ENCODE results near the gene HLA-DPB1. TPM values are rescaled to one million over a fixed set of nuclear protein-coding genes. Genes with fewer than 3 reads are reported as not detected.
"Not testable (repeated sequence)": the region's sequence is repeated elsewhere in the genome, so short reads cannot be mapped to it uniquely, and the experiment has no call there.

HLA-DPB1 gene
- total and polyA plus RNA-seq, 2 donors (not counting 1 experiment from before 2014, with no cell fraction given), result 1.3 to 11.5 TPM

DNA sequence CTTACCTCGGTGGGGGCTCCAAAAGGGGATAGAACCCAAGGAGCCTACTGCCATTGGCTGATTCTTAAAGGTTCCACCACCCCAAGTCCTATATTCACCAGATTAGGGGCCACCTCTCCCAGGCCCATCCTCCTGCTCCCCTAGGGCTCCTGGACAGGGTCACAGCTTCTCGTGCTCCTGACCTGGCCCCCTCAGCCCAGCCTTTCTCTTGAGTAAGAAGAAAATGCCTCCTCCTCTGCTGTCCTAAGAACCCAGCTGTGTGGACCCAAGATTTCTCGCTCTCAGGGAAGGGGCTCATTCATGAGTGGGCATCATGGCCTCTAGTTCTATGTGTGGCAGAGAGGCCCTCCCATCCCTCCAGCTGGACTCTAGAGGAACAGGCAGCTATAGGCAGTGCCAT lies 16.6 kb downstream of the HLA-DPB1 start:
- H3K9ac ChIP-seq (ENCODE audit: insufficient read depth, low read length), result no peak overlapping the region
- peaks cover 11% of the 10 kb centered on the region for H3K27me3 ChIP-seq (ENCODE audit: control insufficient read depth, insufficient read depth, low read length)
- no peak overlapping the region for H3K4me2 ChIP-seq (ENCODE audit: extremely low read depth, insufficient read depth, low read length)
- DNase-seq (ENCODE audit: low read depth in 2 of 2), result no peak
- H3K4me1 ChIP-seq (ENCODE audit: control insufficient read depth, extremely low read depth, insufficient read depth, low read length), result no peaks in the 10 kb centered on the region
- no peaks in the 10 kb centered on the region for H3K9me3 ChIP-seq (ENCODE audit: control insufficient read depth, insufficient read depth, low read depth, low read length)
- no peaks in the 10 kb centered on the region for H3K79me2 ChIP-seq (ENCODE audit: control insufficient read depth, insufficient read depth, low read length)
- H3K27ac ChIP-seq (ENCODE audit: insufficient read depth, low read length), result no peak overlapping the region
- H4K20me1 ChIP-seq (ENCODE audit: control insufficient read depth, extremely low read depth, insufficient read depth, low read length), result no peaks in the 10 kb centered on the region
- H3K4me3 ChIP-seq (replicated peaks in 1 of 4; ENCODE audit: control extremely low read depth in 1 of 4, insufficient read depth in 1 of 4, low read depth in 3 of 4, low read length in 4 of 4), result no peak overlapping the region
- no peak for TF ChIP-seq EZH2 (IDR thresholded peaks at IDR 0.05; ENCODE audit: low read length, missing control alignments)
- TF ChIP-seq CTCF (conservative IDR thresholded peaks at IDR 0.05 in 1 of 2, IDR thresholded peaks at IDR 0.05 in 1 of 2; ENCODE audit: low read depth in 1 of 2, low read length in 2 of 2), result no peak
- H3K36me3 ChIP-seq (ENCODE audit: control insufficient read depth, insufficient read depth, low read length), result no peaks in the 10 kb centered on the region
- H2AFZ ChIP-seq (ENCODE audit: low read length), result no peak overlapping the region

DNA sequence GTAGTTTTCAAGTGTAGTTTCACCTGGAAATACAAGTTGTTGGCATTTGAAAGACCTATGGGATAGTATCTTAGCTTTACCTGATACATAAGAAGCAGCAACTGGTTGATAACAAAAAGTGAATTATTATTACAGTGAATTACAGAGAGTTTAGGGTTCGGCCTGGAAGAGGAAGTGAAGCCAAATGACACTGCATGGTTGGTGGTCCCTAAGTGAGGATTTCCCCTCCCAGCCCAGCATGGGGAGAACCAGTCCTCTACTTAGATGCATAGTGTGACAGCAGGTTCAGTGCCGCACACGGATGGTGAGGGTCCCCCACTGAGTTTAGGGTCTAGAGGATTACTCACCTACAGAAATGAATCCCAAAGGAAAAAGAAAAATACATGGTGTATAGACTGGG lies 18.1 kb downstream of the HLA-DPB1 start:
- H4K20me1 ChIP-seq (ENCODE audit: control insufficient read depth, extremely low read depth, insufficient read depth, low read length), result no peaks in the 10 kb centered on the region
- no peak overlapping the region for H3K4me3 ChIP-seq (replicated peaks in 1 of 4; ENCODE audit: control extremely low read depth in 1 of 4, insufficient read depth in 1 of 4, low read depth in 3 of 4, low read length in 4 of 4)
- H3K4me1 ChIP-seq (ENCODE audit: control insufficient read depth, extremely low read depth, insufficient read depth, low read length), result no peaks in the 10 kb centered on the region
- H3K9me3 ChIP-seq (ENCODE audit: control insufficient read depth, insufficient read depth, low read depth, low read length), result no peaks in the 10 kb centered on the region
- no peak overlapping the region for H3K27ac ChIP-seq (ENCODE audit: insufficient read depth, low read length)
- TF ChIP-seq EZH2 (IDR thresholded peaks at IDR 0.05; ENCODE audit: low read length, missing control alignments) (no peak), CTCF (conservative IDR thresholded peaks at IDR 0.05 in 1 of 2, IDR thresholded peaks at IDR 0.05 in 1 of 2; ENCODE audit: low read depth in 1 of 2, low read length in 2 of 2) (no peak)
- no peak for DNase-seq (ENCODE audit: low read depth in 2 of 2)
- H3K4me2 ChIP-seq (ENCODE audit: extremely low read depth, insufficient read depth, low read length), result no peak overlapping the region
- no peaks in the 10 kb centered on the region for H3K36me3 ChIP-seq (ENCODE audit: control insufficient read depth, insufficient read depth, low read length)
- no peak overlapping the region for H3K9ac ChIP-seq (ENCODE audit: insufficient read depth, low read length)
- H3K79me2 ChIP-seq (ENCODE audit: control insufficient read depth, insufficient read depth, low read length), result no peaks in the 10 kb centered on the region
- peaks cover 11% of the 10 kb centered on the region for H3K27me3 ChIP-seq (ENCODE audit: control insufficient read depth, insufficient read depth, low read length)
- no peak overlapping the region for H2AFZ ChIP-seq (ENCODE audit: low read length)

GRCh38 chr6:33095681-33096080 lies 19.9 kb downstream of the HLA-DPB1 start:
- Histone ChIP-seq H3K4me3 (replicated peaks in 1 of 4; ENCODE audit: control extremely low read depth in 1 of 4, insufficient read depth in 1 of 4, low read depth in 3 of 4, low read length in 4 of 4) (no peak overlapping the region), H3K4me1 (ENCODE audit: control insufficient read depth, extremely low read depth, insufficient read depth, low read length) (no peaks in the 10 kb centered on the region), H3K27ac (ENCODE audit: insufficient read depth, low read length) (no peak overlapping the region), H4K20me1 (ENCODE audit: control insufficient read depth, extremely low read depth, insufficient read depth, low read length) (no peaks in the 10 kb centered on the region), H2AFZ (ENCODE audit: low read length) (no peak overlapping the region), H3K9me3 (ENCODE audit: control insufficient read depth, insufficient read depth, low read depth, low read length) (no peaks in the 10 kb centered on the region), H3K79me2 (ENCODE audit: control insufficient read depth, insufficient read depth, low read length) (no peaks in the 10 kb centered on the region), H3K9ac (ENCODE audit: insufficient read depth, low read length) (no peak overlapping the region), H3K27me3 (ENCODE audit: control insufficient read depth, insufficient read depth, low read length) (peaks cover 9% of the 10 kb centered on the region), H3K4me2 (ENCODE audit: extremely low read depth, insufficient read depth, low read length) (no peak overlapping the region), H3K36me3 (ENCODE audit: control insufficient read depth, insufficient read depth, low read length) (no peaks in the 10 kb centered on the region)
- no peak for DNase-seq (ENCODE audit: low read depth in 2 of 2)
- TF ChIP-seq CTCF (conservative IDR thresholded peaks at IDR 0.05 in 1 of 2, IDR thresholded peaks at IDR 0.05 in 1 of 2; ENCODE audit: low read depth in 1 of 2, low read length in 2 of 2), result no peak

- not testable (repeated sequence) for H3K9ac ChIP-seq (ENCODE audit: insufficient read depth, low read length); H3K4me2 ChIP-seq (ENCODE audit: extremely low read depth, insufficient read depth, low read length); H3K36me3 ChIP-seq (ENCODE audit: control insufficient read depth, insufficient read depth, low read length); DNase-seq (ENCODE audit: low read depth in 2 of 2); H3K27me3 ChIP-seq (ENCODE audit: control insufficient read depth, insufficient read depth, low read length); H4K20me1 ChIP-seq (ENCODE audit: control insufficient read depth, extremely low read depth, insufficient read depth, low read length); H3K27ac ChIP-seq (ENCODE audit: insufficient read depth, low read length); H3K4me1 ChIP-seq (ENCODE audit: control insufficient read depth, extremely low read depth, insufficient read depth, low read length); H3K9me3 ChIP-seq (ENCODE audit: control insufficient read depth, insufficient read depth, low read depth, low read length); H3K79me2 ChIP-seq (ENCODE audit: control insufficient read depth, insufficient read depth, low read length); H3K4me3 ChIP-seq (replicated peaks in 1 of 4; ENCODE audit: control extremely low read depth in 1 of 4, insufficient read depth in 1 of 4, low read depth in 3 of 4, low read length in 4 of 4); H2AFZ ChIP-seq (ENCODE audit: low read length)
Measured at GRCh38 chr6:33101121-33101737, 25.4 kb downstream of the HLA-DPB1 start.
